Hematopoietic multipotent progenitor cell treated with erythropoietin and hydrocortisone succinate and interleukin-3 and kit ligand, for 4 days (in vitro differentiated cells): ENCODE data around the gene TNFSF15.

ENCODE experiments used
- DNase-seq: peaks from one replicate; pipeline ENCODE4 v3.0.0-alpha.2; 2015

TNFSF15 gene

GRCh38 chr9:114805670-114806525 is at the start of gene TNFSF15:
Gene TNFSF15, minus strand, starts transcription at chr9:114806039. Its CDS starts 27 bp downstream, at chr9:114806012.
- DNase-seq: peak; percentile 54

GRCh38 chr9:114855488-114855887 is 49.6 kb upstream of the TNFSF15 start:
- no peak for DNase-seq

- DNase-seq: no peak
Observed at GRCh38 chr9:114854736-114855355, 49.0 kb upstream of the TNFSF15 start.

- no peak for DNase-seq
Observed at GRCh38 chr9:114853071-114853855, 47.4 kb upstream of the TNFSF15 start.

- DNase-seq: peak; percentile 64
Observed at GRCh38 chr9:114852050-114852594, 46.3 kb upstream of the TNFSF15 start.

GRCh38 chr9:114851306-114851705 is 45.5 kb upstream of the TNFSF15 start:
- peak; percentile 80 for DNase-seq

- peak; percentile 11 for DNase-seq
Observed at GRCh38 chr9:114850871-114851270, 45.0 kb upstream of the TNFSF15 start.

GRCh38 chr9:114849450-114849849 is 43.6 kb upstream of the TNFSF15 start:
- DNase-seq: no peak

GRCh38 chr9:114847492-114848417 is 41.9 kb upstream of the TNFSF15 start:
- DNase-seq: no peak

- DNase-seq: no peak
Observed at GRCh38 chr9:114845373-114845772, 39.5 kb upstream of the TNFSF15 start.

GRCh38 chr9:114844766-114845165 is 38.9 kb upstream of the TNFSF15 start:
- no peak for DNase-seq

- no peak for DNase-seq
Observed at GRCh38 chr9:114837923-114838322, 32.1 kb upstream of the TNFSF15 start.

- DNase-seq: no peak
Observed at GRCh38 chr9:114836769-114837168, 30.9 kb upstream of the TNFSF15 start.

- DNase-seq: no peak
Observed at GRCh38 chr9:114834386-114834785, 28.5 kb upstream of the TNFSF15 start.

GRCh38 chr9:114830546-114830945 is 24.7 kb upstream of the TNFSF15 start:
- DNase-seq: no peak

GRCh38 chr9:114829574-114830440 is 24.0 kb upstream of the TNFSF15 start:
- DNase-seq: no peak

- no peak for DNase-seq
Observed at GRCh38 chr9:114828303-114828650, 22.4 kb upstream of the TNFSF15 start.

- no peak for DNase-seq
Observed at GRCh38 chr9:114827641-114828302, 21.9 kb upstream of the TNFSF15 start.

GRCh38 chr9:114826431-114826830 is 20.6 kb upstream of the TNFSF15 start:
- no peak for DNase-seq

- no peak for DNase-seq
Observed at GRCh38 chr9:114825126-114825795, 19.4 kb upstream of the TNFSF15 start.
